Effector memory CD8-positive, alpha-beta T cell (primary cell): ENCODE results near the gene N4BP2L2.
A peak's percentile ranks its signal among the peaks of the same experiment; 100 is the strongest.

Experiments
- ATAC-seq: fragments of 150-1000 bp; cut with Tn5 transposase; replicated peaks from 2 replicates; pipeline ENCODE4 v1.10.0; 2021; ENCODE audit warnings: mild to moderate bottlenecking, moderate library complexity
- DNase-seq, 3 experiments: peaks; one replicate each; pipeline ENCODE4 v3.0.0; 2021
- H3K27ac Mint-ChIP-seq, 2 donors: one replicate each; pipeline ENCODE4 v1.8.0; 2022; ENCODE audit warnings: mild to moderate bottlenecking in 2 of 2, mixed read lengths in 2 of 2, moderate library complexity in 2 of 2
- H3K27me3 Mint-ChIP-seq, 2 donors: one replicate each; pipeline ENCODE4 v1.8.0; 2022; ENCODE audit warnings: mixed read lengths in 2 of 2
- H3K36me3 Mint-ChIP-seq: one replicate; pipeline ENCODE4 v1.8.0; 2022; ENCODE audit warnings: mild to moderate bottlenecking, moderate library complexity, mixed read lengths; ENCODE audit not compliant: insufficient read depth
- H3K4me1 Mint-ChIP-seq, 2 donors: one replicate each; pipeline ENCODE4 v1.8.0; 2022; ENCODE audit warnings: low read depth in 2 of 2, mixed read lengths in 2 of 2
- H3K4me3 Mint-ChIP-seq, 2 donors: one replicate each; pipeline ENCODE4 v1.8.0; 2022; ENCODE audit warnings: mild to moderate bottlenecking in 2 of 2, mixed read lengths in 2 of 2, moderate library complexity in 2 of 2
- H3K9me3 Mint-ChIP-seq, 2 donors: one replicate each; pipeline ENCODE4 v1.8.0; 2022; ENCODE audit warnings: mixed read lengths in 2 of 2

N4BP2L2 gene

GRCh38 chr13:32446220-32446619 is 92.4 kb downstream of the N4BP2L2 start:
- H3K9me3 Mint-ChIP-seq = no peaks in the 10 kb centered on the region
- H3K4me3 Mint-ChIP-seq = no peak overlapping the region
- no peaks in the 10 kb centered on the region for H3K36me3 Mint-ChIP-seq
- H3K27me3 Mint-ChIP-seq = no peaks in the 10 kb centered on the region
- H3K4me1 Mint-ChIP-seq = peaks cover 0 to 3% of the 10 kb centered on the region in 2 donors
- H3K27ac Mint-ChIP-seq = no peak overlapping the region
- DNase-seq (no peak), ATAC-seq (no peak)

- DNase-seq (no peak), ATAC-seq (no peak)
- H3K27me3 Mint-ChIP-seq = no peaks in the 10 kb centered on the region
- peaks cover 0 to 3% of the 10 kb centered on the region in 2 donors for H3K4me1 Mint-ChIP-seq
- no peak overlapping the region for H3K4me3 Mint-ChIP-seq
- no peaks in the 10 kb centered on the region for H3K9me3 Mint-ChIP-seq
- H3K36me3 Mint-ChIP-seq = no peaks in the 10 kb centered on the region
- H3K27ac Mint-ChIP-seq = no peak overlapping the region
Measured at GRCh38 chr13:32445461-32445860, 93.1 kb downstream of the N4BP2L2 start.

GRCh38 chr13:32443111-32443510 is 95.5 kb downstream of the N4BP2L2 start:
- ATAC-seq (peak; percentile 81), DNase-seq (peak; percentile 18 to 36 (median 22))

GRCh38 chr13:32438871-32439270 is 99.7 kb downstream of the N4BP2L2 start:
- Mint-ChIP-seq H3K36me3 (peaks cover 4% of the 10 kb centered on the region), H3K4me3 (no peak overlapping the region), H3K27me3 (no peaks in the 10 kb centered on the region), H3K9me3 (no peaks in the 10 kb centered on the region), H3K4me1 (peaks cover 0 to 3% of the 10 kb centered on the region in 2 donors), H3K27ac (no peak overlapping the region)
- ATAC-seq (no peak), DNase-seq (no peak)

More at GRCh38 chr13:32443111-32443510, 95.5 kb downstream of the N4BP2L2 start:
- Mint-ChIP-seq H3K27me3 (no peaks in the 10 kb centered on the region), H3K36me3 (no peaks in the 10 kb centered on the region), H3K4me1 (peaks cover 0 to 3% of the 10 kb centered on the region in 2 donors), H3K9me3 (no peaks in the 10 kb centered on the region), H3K27ac (peak overlapping the region in 1 of 2 donors; percentile 14), H3K4me3 (no peak overlapping the region)

- no peaks in the 10 kb centered on the region for H3K27me3 Mint-ChIP-seq
- peaks cover 9 to 15% of the 10 kb centered on the region in 2 donors for H3K4me1 Mint-ChIP-seq
- H3K36me3 Mint-ChIP-seq = peaks cover 16% of the 10 kb centered on the region
- H3K27ac Mint-ChIP-seq = no peak overlapping the region
- no peak overlapping the region for H3K4me3 Mint-ChIP-seq
- H3K9me3 Mint-ChIP-seq = no peaks in the 10 kb centered on the region
- DNase-seq (no peak), ATAC-seq (no peak)
Measured at GRCh38 chr13:32432856-32433255, 105.7 kb downstream of the N4BP2L2 start.

GRCh38 chr13:32431361-32431760 is 107.2 kb downstream of the N4BP2L2 start:
- H3K27ac Mint-ChIP-seq = no peak overlapping the region
- no peaks in the 10 kb centered on the region for H3K27me3 Mint-ChIP-seq
- DNase-seq (no peak), ATAC-seq (no peak)
- H3K9me3 Mint-ChIP-seq = no peaks in the 10 kb centered on the region
- no peak overlapping the region for H3K4me3 Mint-ChIP-seq
- H3K4me1 Mint-ChIP-seq = peaks cover 14 to 20% of the 10 kb centered on the region in 2 donors
- peaks cover 22% of the 10 kb centered on the region for H3K36me3 Mint-ChIP-seq

GRCh38 chr13:32430018-32430747 is 108.4 kb downstream of the N4BP2L2 start:
- H3K4me3 Mint-ChIP-seq = no peak overlapping the region
- peak overlapping the region in 1 of 2 donors; percentile 99 for H3K27ac Mint-ChIP-seq
- H3K36me3 Mint-ChIP-seq = peaks cover 34% of the 10 kb centered on the region
- DNase-seq (no peak), ATAC-seq (no peak)
- H3K4me1 Mint-ChIP-seq = peaks cover 25 to 32% of the 10 kb centered on the region in 2 donors
- H3K9me3 Mint-ChIP-seq = no peaks in the 10 kb centered on the region
- no peaks in the 10 kb centered on the region for H3K27me3 Mint-ChIP-seq

GRCh38 chr13:32429433-32429909 is 109.1 kb downstream of the N4BP2L2 start:
- peak overlapping the region in 1 of 2 donors; percentile 92 for H3K4me3 Mint-ChIP-seq
- no peaks in the 10 kb centered on the region for H3K9me3 Mint-ChIP-seq

GRCh38 chr13:32428581-32429432 is 109.8 kb downstream of the N4BP2L2 start:
- no peaks in the 10 kb centered on the region for H3K27me3 Mint-ChIP-seq
- peaks cover 46% of the 10 kb centered on the region for H3K36me3 Mint-ChIP-seq
- H3K4me1 Mint-ChIP-seq = peaks cover 33 to 42% of the 10 kb centered on the region in 2 donors
- H3K4me3 Mint-ChIP-seq = peak overlapping the region; percentile 92 to 93
- no peaks in the 10 kb centered on the region for H3K9me3 Mint-ChIP-seq
- DNase-seq = peak in 1 of 3 experiments; percentile 2
- H3K27ac Mint-ChIP-seq = peak overlapping the region; percentile 99
- no peak for ATAC-seq

More at GRCh38 chr13:32429433-32429909, 109.1 kb downstream of the N4BP2L2 start:
- ATAC-seq (no peak), DNase-seq (no peak)
- no peaks in the 10 kb centered on the region for H3K27me3 Mint-ChIP-seq
- peaks cover 28 to 36% of the 10 kb centered on the region in 2 donors for H3K4me1 Mint-ChIP-seq
- peaks cover 39% of the 10 kb centered on the region for H3K36me3 Mint-ChIP-seq
- H3K27ac Mint-ChIP-seq = peak overlapping the region in 1 of 2 donors; percentile 99

GRCh38 chr13:32427852-32428580 is 110.6 kb downstream of the N4BP2L2 start, which contains the start of gene N4BP2L1:
N4BP2L1 (minus strand) TSS chr13:32428130; CDS start chr13:32428082, 48 bp downstream.
- no peaks in the 10 kb centered on the region for H3K27me3 Mint-ChIP-seq
- peaks cover 36 to 46% of the 10 kb centered on the region in 2 donors for H3K4me1 Mint-ChIP-seq
- peak; percentile 66 for ATAC-seq
- peaks cover 49% of the 10 kb centered on the region for H3K36me3 Mint-ChIP-seq
- peak; percentile 79 to 82 (median 80) for DNase-seq
- H3K4me3 Mint-ChIP-seq = peak within 1 kb of the TSS; percentile 93 to 97
- H3K27ac Mint-ChIP-seq = peak within 1 kb of the TSS; percentile 99
- H3K9me3 Mint-ChIP-seq = no peaks in the 10 kb centered on the region

GRCh38 chr13:32426990-32427851 is 111.4 kb downstream of the N4BP2L2 start:
- DNase-seq (peak; percentile 55 to 58 (median 56)), ATAC-seq (peak; percentile 35)
- H3K9me3 Mint-ChIP-seq = no peaks in the 10 kb centered on the region
- peak overlapping the region; percentile 99 for H3K27ac Mint-ChIP-seq
- H3K36me3 Mint-ChIP-seq = peaks cover 51% of the 10 kb centered on the region
- H3K4me3 Mint-ChIP-seq = peak overlapping the region; percentile 93 to 97
- peaks cover 36 to 53% of the 10 kb centered on the region in 2 donors for H3K4me1 Mint-ChIP-seq
- no peaks in the 10 kb centered on the region for H3K27me3 Mint-ChIP-seq
